ENCODE data around the gene FBXL16.
A peak's percentile ranks its signal among the peaks of the same experiment; 100 is the strongest.

FBXL16 gene

GRCh38 chr16:689175-689897, 16.3 kb downstream of the FBXL16 start:
- TF ChIP-seq CTCF (IDR thresholded peaks at IDR 0.05; ENCODE audit: low read depth, low read length): no peak
- H3K4me3 ChIP-seq (ENCODE audit: low read depth, low read length): peak overlapping the region; percentile 94

DNA sequence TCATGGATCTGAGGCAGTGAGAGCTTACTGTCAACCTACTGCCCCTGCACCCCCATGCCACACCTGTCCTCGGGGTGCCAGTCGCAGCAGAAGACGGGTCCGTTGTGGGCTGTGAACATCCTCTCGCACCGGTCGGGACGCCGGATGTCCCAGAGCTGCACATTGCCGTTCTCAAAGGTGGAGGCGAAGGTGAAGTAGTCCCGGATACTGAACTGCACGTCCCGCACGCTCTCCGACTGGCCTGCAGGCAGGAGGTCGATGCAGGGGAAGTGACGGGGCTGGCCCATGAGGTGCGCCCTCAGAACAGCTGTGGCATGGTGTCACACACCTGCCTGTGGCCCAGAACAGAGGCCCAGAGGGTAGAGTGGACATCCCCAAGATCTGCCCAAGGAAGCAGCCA, 18.1 kb downstream of the FBXL16 start:
- no peak for TF ChIP-seq CTCF (IDR thresholded peaks at IDR 0.05; ENCODE audit: low read depth, low read length)
- H3K4me3 ChIP-seq (ENCODE audit: low read depth, low read length): no peak overlapping the region

DNA sequence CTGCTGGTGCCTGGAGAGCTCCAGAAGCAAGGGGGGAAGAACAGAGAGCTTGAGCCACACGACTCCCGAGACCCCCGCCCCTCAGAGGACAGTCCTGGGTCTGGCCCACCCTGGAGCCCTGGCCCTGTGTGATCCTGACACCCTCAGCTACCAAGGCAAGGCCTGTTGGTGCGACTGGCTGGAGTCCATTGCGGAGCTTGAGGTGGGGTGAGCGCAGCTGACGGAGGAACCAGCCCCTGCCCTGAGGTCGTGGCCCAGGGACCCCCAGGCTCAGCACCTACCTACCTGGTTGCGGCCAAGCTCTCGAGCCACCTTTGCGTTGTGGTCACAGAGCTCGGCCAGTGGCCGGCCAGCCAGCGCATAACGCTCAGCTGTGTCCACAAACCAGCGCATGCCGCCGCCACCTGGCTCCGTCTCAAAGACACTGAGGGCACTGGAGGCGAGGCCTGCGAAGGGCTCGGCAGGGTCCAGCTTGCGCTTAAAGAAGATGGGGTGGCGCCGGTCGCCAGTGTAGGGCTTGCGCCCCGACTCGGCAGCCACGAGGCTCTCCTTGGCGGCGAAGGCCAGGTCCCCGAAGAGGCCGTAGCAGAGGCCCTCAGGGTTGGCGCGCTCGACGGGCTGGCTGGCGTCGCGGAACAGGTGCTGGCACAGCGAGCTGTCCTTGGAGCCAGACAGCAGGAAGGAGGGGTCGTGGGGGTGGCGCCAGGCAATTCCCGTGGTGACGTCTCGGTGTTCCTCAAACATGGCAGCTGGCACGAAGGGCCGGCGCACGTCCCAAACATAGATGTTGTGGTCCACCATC, 18.9 kb downstream of the FBXL16 start:
- no peak overlapping the region for H3K4me3 ChIP-seq (ENCODE audit: low read depth, low read length)
- TF ChIP-seq CTCF (IDR thresholded peaks at IDR 0.05; ENCODE audit: low read depth, low read length): no peak

GRCh38 chr16:685967-686366, 19.6 kb downstream of the FBXL16 start:
- TF ChIP-seq CTCF (IDR thresholded peaks at IDR 0.05; ENCODE audit: low read depth, low read length): peak; percentile 29; the same call in 1 of the 2 replicates
- no peak overlapping the region for H3K4me3 ChIP-seq (ENCODE audit: low read depth, low read length)

- H3K4me3 ChIP-seq (ENCODE audit: low read depth, low read length): no peak overlapping the region
- TF ChIP-seq CTCF (IDR thresholded peaks at IDR 0.05; ENCODE audit: low read depth, low read length): no peak
Observed at GRCh38 chr16:684961-685696, 20.5 kb downstream of the FBXL16 start.

DNA sequence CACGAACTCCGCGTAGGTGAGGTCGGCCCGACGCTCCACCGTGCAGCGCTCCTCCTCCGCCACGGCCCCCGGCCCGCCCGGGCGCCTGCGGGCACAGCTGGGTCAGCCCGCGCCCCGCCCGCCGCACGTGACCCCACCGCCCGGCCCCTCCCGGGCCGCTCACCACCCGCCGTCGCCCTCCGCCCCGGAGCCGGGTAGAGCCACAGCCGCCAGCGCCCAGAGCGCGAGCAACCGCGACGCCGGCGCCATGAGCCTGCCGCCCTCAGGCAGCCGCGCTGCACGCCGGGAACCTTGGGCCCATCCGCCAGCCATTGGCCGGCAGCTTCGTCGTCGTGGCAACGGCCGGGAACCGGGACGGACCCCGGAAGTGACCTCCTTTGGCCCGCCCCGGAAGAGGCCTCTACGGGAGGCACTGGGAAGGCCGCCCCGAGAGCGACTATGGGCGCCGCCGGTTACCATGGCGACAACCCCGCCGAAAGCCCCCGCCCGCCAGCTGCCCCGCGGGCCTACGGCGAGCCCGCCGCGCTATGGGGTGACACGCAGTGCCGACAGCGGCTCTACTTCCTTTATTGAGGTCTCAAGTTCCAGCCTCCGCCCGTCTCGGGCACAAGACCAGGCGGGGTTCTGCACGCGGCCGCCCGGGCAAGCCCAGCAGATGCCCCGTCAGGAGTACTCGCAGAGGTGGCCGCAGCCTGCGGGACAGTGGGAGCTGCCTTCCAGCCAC, 21.4 kb downstream of the FBXL16 start, which contains the start of gene JMJD8:
JMJD8 (minus strand) TSS at position 264 of the 724 bp plus-strand sequence; CDS start at position 249, 15 bp downstream.
- TF ChIP-seq CTCF (IDR thresholded peaks at IDR 0.05; ENCODE audit: low read depth, low read length): no peak
- H3K4me3 ChIP-seq (ENCODE audit: low read depth, low read length): peak within 1 kb of the TSS; percentile 54
